Glutamatergic neuron (in vitro differentiated cells): ENCODE results near the gene BHLHE40. TPM values are rescaled to one million over a fixed set of nuclear protein-coding genes. Genes with fewer than 3 reads are reported as not detected.

ENCODE experiments used
- DNase-seq: peaks from one replicate; pipeline ENCODE4 v3.0.0; 2022
- H3K27ac Mint-ChIP-seq: one replicate; pipeline ENCODE4 v1.8.0; 2020; ENCODE audit warnings: mild to moderate bottlenecking, mixed read lengths, inconsistent platforms; ENCODE audit not compliant: unreplicated experiment
- H3K27me3 Mint-ChIP-seq: one replicate; pipeline ENCODE4 v1.8.0; 2020; ENCODE audit warnings: mild to moderate bottlenecking, moderate library complexity, mixed read lengths, inconsistent platforms; ENCODE audit not compliant: unreplicated experiment
- H3K36me3 Mint-ChIP-seq: one replicate; pipeline ENCODE4 v1.8.0; 2020; ENCODE audit warnings: mild to moderate bottlenecking, mixed read lengths, inconsistent platforms; ENCODE audit not compliant: unreplicated experiment
- H3K4me1 Mint-ChIP-seq: one replicate; pipeline ENCODE4 v1.8.0; 2020; ENCODE audit warnings: mild to moderate bottlenecking, low read depth, mixed read lengths, inconsistent platforms; ENCODE audit not compliant: unreplicated experiment
- H3K4me3 Mint-ChIP-seq: one replicate; pipeline ENCODE4 v1.8.0; 2020; ENCODE audit warnings: mild to moderate bottlenecking, mixed read lengths, inconsistent platforms; ENCODE audit not compliant: unreplicated experiment
- H3K9me3 Mint-ChIP-seq: one replicate; pipeline ENCODE4 v1.8.0; 2020; ENCODE audit warnings: mild to moderate bottlenecking, moderate library complexity, mixed read lengths, inconsistent platforms; ENCODE audit not compliant: unreplicated experiment
- CTCF ChIP-seq: fragments of 200-600 bp; sonication (generic); IDR thresholded peaks from one replicate; pipeline ENCODE4 v1.5.0; 2021; ENCODE audit not compliant: partially characterized antibody, unreplicated experiment
- long read RNA-seq: library from polyadenylated mRNA; unstranded; transcript quantifications from one replicate; pipeline ENCODE4 v2.0.0, GENCODE V29; 2020; ENCODE audit not compliant: unreplicated experiment
- total RNA-seq: library from RNA; stranded (reverse); fragmentation: NEBNext Ultra II Directional; extraction: Animal tissue kit (Norgen Biotek cat#: 25700); gene quantifications from one replicate; pipeline ENCODE4 v1.2.1, GENCODE V29; 2021; ENCODE audit not compliant: unreplicated experiment

BHLHE40 gene
- total RNA-seq: 0.22 TPM
- long read RNA-seq: 0 reads

- TF ChIP-seq CTCF: no peak
- Mint-ChIP-seq H3K27me3 (peaks cover 15% of the 10 kb centered on the region), H3K4me1 (peaks cover 6% of the 10 kb centered on the region), H3K27ac (no peak within 1 kb of the TSS), H3K4me3 (peak within 1 kb of the TSS; percentile 80), H3K36me3 (no peaks in the 10 kb centered on the region), H3K9me3 (peaks cover 4% of the 10 kb centered on the region)
- peak; percentile 47 for DNase-seq
These were observed at the start of gene BHLHE40 for GRCh38 chr3:4979428-4980228. TSS of gene BHLHE40 (plus strand) at chr3:4979437. CDS start at chr3:4979719, 282 bp downstream.

GRCh38 chr3:4930501-4930900 is 48.7 kb upstream of the BHLHE40 start:
- no peak overlapping the region for H3K27ac Mint-ChIP-seq
- no peak for TF ChIP-seq CTCF
- no peak for DNase-seq
- H3K4me3 Mint-ChIP-seq: no peak overlapping the region
- no peaks in the 10 kb centered on the region for H3K36me3 Mint-ChIP-seq
- H3K9me3 Mint-ChIP-seq: no peaks in the 10 kb centered on the region
- peaks cover 2% of the 10 kb centered on the region for H3K4me1 Mint-ChIP-seq
- H3K27me3 Mint-ChIP-seq: peaks cover 2% of the 10 kb centered on the region

- H3K27me3 Mint-ChIP-seq: peaks cover 2% of the 10 kb centered on the region
- no peaks in the 10 kb centered on the region for H3K4me1 Mint-ChIP-seq
- no peak for DNase-seq
- H3K4me3 Mint-ChIP-seq: no peak overlapping the region
- H3K9me3 Mint-ChIP-seq: no peaks in the 10 kb centered on the region
- H3K27ac Mint-ChIP-seq: no peak overlapping the region
- no peak for TF ChIP-seq CTCF
- H3K36me3 Mint-ChIP-seq: no peaks in the 10 kb centered on the region
These were observed 45.2 kb upstream of the BHLHE40 start for GRCh38 chr3:4934050-4934449.

- Mint-ChIP-seq H3K36me3 (no peaks in the 10 kb centered on the region), H3K27ac (no peak overlapping the region)
- no peak for DNase-seq
These were observed 43.9 kb upstream of the BHLHE40 start for GRCh38 chr3:4935347-4935746.

More at GRCh38 chr3:4935347-4935746, 43.9 kb upstream of the BHLHE40 start:
- Mint-ChIP-seq H3K9me3 (no peaks in the 10 kb centered on the region), H3K4me3 (no peak overlapping the region), H3K27me3 (peaks cover 2% of the 10 kb centered on the region), H3K4me1 (no peaks in the 10 kb centered on the region)
- no peak for TF ChIP-seq CTCF
